Thyroid gland (tissue), 4 donors: ENCODE data around the gene KRAS.

ENCODE experiments used
- POLR2A ChIP-seq, 2 donors: fragments of 450-650 bp; IDR thresholded peaks; one replicate each; pipeline ENCODE4 v1.6.1; 2017; ENCODE audit warnings: antibody characterized with exemption in 2 of 2, mild to moderate bottlenecking in 2 of 2, moderate library complexity in 1 of 2
- TF ChIP-seq, protein P1 (sequence below), 6 experiments: fragments of 200-600 bp in 3 of 6; fragments of 450-650 bp in 3 of 6; sonication (generic) in 3 of 6; IDR thresholded peaks; one replicate each; pipeline ENCODE4 v1.5.1; 2016 to 2019; ENCODE audit warnings: antibody characterized with exemption in 6 of 6, mild to moderate bottlenecking in 2 of 6, inconsistent platforms in 1 of 6, moderate library complexity in 1 of 6

DNA sequence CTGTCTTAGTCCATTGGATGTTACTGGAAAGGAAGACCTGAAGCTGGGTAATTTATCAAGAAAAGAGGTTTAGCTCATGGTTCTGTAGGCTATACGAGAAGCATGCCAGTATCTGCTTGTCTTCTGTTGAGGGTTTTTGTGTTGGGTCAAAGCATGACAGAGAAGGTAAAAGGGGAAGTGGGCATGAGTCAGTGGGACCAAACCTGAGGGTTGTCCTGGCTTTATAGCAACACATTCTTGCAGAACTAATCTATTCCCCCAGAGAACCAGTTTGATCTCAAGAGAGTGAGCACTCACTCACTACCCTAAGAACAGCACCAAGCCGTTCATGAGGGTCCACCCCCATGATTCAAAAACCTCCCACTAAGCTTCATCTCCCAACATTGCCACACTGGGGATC is 19.0 kb upstream of the KRAS start:
- TF ChIP-seq, protein P1, sequence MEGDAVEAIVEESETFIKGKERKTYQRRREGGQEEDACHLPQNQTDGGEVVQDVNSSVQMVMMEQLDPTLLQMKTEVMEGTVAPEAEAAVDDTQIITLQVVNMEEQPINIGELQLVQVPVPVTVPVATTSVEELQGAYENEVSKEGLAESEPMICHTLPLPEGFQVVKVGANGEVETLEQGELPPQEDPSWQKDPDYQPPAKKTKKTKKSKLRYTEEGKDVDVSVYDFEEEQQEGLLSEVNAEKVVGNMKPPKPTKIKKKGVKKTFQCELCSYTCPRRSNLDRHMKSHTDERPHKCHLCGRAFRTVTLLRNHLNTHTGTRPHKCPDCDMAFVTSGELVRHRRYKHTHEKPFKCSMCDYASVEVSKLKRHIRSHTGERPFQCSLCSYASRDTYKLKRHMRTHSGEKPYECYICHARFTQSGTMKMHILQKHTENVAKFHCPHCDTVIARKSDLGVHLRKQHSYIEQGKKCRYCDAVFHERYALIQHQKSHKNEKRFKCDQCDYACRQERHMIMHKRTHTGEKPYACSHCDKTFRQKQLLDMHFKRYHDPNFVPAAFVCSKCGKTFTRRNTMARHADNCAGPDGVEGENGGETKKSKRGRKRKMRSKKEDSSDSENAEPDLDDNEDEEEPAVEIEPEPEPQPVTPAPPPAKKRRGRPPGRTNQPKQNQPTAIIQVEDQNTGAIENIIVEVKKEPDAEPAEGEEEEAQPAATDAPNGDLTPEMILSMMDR (IDR thresholded peaks at IDR 0.05): no peak
- no peak for TF ChIP-seq POLR2A (IDR thresholded peaks at IDR 0.05)
